HG03354 (cell line): ENCODE measurements around the gene GIPC2.
A peak's percentile ranks its signal among the peaks of the same experiment; 100 is the strongest.

Experiments used
- ATAC-seq: cut with Tn5 transposase; IDR thresholded peaks from one replicate; pipeline ENCODE4 v1.9.1; 2021; ENCODE audit warnings: mild to moderate bottlenecking; ENCODE audit not compliant: unreplicated experiment, poor library complexity, severe bottlenecking

GIPC2 gene

GRCh38 chr1:78126506-78126905 is 80.7 kb downstream of the GIPC2 start:
- no peak for ATAC-seq

- ATAC-seq, result no peak
These were observed 86.6 kb downstream of the GIPC2 start for GRCh38 chr1:78132174-78132947.

DNA sequence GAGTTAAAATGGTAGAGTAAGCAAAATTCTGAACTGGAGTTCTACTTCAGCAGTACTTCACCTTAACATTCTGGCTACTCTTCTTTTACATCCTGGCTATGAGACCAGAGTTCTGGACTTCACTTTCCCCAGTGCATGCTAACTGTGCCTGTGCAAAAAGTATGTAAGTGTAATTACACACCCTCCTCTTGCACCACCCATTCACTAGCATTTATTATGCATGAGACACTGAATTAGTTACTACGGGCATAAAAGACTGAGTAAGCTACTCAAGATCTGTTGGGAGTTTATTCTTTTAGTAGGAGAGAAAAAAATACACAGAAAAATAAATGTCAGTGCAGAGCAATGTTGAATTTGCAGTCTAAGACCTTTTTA is 87.2 kb downstream of the GIPC2 start:
- no peak for ATAC-seq

GRCh38 chr1:78136680-78137079 is 90.9 kb downstream of the GIPC2 start:
- no peak for ATAC-seq

DNA sequence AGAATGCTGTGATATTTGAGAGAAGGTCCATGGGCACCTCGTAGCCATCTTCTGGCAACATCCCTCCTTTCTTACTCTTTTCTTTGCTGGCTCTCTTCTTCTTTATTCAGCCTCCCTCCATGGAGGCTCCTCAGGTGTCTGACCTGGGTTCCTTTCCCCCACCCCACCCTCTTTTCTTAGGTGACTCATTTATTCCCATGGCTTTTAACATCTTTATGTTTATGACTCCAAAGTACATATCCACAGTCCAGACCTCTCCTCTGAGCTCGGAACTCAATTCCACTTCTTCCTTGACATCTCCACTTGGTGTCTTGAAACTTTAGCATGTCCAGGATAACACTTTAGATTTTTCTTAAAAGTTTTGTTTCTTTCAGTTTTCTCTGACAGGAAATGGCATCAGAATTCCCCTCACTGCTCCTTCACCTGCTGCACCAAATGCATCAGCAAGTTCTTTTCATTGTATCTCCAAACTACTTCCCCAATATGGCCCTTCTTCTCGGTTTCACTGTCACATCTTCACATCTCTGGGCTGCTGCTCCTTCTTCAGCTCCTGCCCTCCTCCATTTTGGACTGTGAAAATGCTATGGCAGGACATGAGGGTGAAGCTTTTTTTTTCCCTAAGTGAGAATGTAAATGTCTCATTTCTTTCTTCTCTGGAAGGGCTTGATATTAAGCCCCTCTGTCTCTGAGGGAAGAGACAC is 95.9 kb downstream of the GIPC2 start:
- no peak for ATAC-seq

DNA sequence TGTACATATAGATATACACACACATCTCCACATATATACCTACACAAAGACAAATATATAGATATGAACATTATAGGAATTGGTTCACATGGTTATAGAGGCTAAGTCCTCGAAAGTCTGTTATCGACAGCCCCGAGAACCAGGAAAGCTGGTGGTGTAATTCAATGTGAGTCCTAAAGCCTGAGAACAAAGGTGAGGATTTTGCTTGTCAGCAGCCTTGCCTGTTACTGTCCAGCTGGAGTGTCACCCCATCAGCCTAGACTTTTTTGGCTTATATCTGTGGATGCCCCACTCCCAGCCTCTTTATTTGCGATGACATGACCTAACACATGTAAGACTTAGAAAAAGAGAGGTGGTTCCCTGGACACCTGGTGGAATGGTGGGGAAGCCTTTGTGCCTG is 97.0 kb downstream of the GIPC2 start:
- ATAC-seq, result peak; percentile 14

GRCh38 chr1:78143152-78143551 is 97.4 kb downstream of the GIPC2 start:
- ATAC-seq, result peak; percentile 85

- ATAC-seq, result peak; percentile 15
These were observed 97.9 kb downstream of the GIPC2 start for GRCh38 chr1:78143673-78144072.

DNA sequence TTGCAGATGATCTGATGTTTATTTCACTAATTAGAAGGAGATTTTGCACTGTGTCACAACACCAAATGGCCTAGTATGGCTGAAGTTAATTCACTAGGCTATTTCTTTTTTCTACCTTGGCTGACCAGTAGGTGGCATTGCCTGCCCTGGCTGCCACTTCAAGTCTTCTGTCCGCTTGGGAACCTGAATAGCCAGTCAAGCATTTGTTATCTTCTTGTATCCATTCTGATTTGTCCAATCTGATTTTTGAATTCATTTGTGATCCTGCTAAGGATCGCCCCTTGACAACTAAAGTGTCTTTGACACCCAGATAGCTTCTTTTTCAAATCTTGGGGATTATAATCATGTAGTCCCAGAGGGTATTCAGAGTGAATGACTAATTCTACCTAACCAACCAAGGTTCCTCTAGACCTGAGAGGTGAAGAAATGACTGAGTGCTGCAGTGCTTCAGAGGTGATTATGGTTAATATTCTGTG is 99.4 kb downstream of the GIPC2 start:
- ATAC-seq, result peak; percentile 79

DNA sequence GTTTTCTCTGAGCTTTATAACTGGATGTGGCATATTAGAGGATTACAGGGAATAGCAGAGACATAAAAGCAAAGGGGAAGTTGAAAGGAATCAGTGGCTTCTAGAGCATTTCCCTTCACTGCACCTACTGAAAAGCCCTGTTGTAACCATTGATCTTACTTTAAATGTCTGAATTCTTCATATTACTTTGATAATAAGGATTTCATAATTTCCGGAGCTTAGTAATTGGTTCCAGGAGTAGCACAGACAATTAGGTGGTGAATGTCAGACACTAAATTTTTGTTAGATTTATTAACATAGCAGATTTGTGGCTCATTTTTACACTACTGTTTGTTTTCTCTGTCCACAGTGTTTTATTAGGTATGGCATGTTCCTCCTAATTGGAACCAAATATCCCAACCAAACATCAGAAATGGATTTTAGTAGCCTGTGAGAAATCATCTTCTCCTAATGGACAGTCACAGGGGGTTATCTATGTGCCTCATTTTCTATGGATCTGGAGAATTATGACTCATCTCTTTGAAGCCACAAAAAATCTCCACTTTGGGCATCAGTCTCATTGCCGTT is 100.5 kb downstream of the GIPC2 start:
- no peak for ATAC-seq

DNA sequence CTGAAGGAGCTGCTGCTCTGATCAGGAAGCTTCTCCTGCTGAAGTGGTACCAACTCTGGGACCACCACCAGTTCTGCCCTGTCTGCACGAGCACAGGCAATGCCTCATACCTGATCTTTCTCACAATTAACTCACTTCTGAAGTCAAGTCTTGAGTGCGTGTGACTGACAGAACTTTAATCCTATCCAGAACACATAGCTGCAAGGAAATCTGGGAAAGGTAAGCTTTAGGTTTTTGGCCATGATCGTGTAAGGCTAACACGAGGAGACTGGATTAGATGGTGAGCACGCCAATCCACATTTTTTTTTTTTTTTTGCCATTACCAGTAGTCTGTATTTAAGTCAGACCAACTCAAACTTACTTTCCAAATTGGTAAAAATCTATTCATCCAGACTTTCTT is 101.3 kb downstream of the GIPC2 start:
- ATAC-seq, result no peak

GRCh38 chr1:78153092-78153736 is 107.4 kb downstream of the GIPC2 start:
- no peak for ATAC-seq

GRCh38 chr1:78155121-78155520 is 109.4 kb downstream of the GIPC2 start:
- ATAC-seq, result no peak

DNA sequence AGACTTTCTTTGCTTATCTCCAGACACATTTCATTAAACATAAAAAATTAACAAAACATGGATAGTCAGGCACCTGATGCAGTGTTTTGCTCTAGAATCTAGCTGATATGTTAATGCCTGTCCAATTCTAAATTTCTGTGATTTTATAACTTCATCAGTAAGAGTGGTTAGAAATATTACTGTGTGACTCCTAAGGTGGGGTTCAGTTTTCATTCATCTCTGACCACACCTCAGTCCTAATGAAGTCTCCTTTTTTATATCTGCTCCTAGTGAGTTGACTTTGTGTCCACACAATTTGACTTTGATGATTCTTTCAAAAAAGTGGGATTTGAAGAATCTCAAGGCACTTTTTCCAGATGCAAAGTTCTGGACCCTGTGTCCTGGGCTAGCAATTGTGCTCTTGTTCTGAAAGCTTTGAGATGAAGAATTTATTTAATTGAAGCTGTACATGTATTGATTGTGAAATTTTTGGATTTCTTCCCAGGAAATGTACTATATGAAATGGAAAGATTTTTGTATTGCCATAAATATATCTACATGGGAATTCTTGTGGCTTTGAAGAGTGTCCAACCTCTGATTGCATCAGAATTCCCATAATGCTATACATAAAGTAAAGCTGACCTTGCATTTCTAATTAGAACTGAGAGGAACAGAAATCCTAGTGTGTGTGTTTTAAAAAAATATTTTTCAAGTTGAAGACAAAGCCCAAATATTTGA is 111.2 kb downstream of the GIPC2 start:
- ATAC-seq, result no peak

GRCh38 chr1:78165816-78166215 is 120.0 kb downstream of the GIPC2 start:
- no peak for ATAC-seq

DNA sequence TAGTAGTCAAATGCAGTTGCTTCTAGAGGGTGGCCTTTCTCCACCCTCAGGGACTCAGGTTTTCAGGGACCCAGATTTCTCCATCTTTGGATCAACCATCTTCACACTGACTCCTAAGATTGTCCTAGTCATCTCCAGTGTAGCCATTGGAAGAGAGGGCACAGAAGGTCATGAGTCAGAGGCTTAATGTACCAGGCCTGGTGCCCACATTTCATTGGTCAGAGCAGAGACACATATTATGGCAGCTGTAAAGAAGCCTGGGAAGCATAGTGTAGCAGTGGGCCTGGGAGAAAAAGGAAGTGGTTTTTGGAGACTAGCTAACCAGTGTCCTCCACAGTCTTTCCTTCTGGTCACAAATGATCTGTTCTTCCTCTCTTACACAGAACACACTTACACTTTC is 122.5 kb downstream of the GIPC2 start:
- ATAC-seq, result no peak

DNA sequence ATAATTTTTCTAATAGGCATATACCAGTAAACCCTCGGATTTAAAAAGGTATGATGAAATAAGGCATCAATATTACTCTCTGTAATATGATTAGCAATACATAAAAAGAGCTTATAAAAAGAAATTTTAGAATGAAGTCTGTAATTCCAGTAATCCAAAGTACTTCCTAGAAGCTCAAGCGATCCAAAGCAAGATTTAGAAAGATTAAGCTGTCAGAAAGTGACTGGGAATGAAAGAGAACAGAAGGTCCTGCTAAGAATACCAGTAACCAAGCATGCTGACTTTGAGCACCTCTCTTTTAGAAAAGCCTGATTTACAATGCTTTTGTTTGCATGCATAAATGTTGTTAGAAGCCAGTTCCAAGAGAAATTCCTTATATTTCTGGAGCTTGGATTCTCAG is 125.1 kb downstream of the GIPC2 start:
- ATAC-seq, result no peak

- no peak for ATAC-seq
These were observed 126.2 kb downstream of the GIPC2 start for GRCh38 chr1:78171736-78172590.

- ATAC-seq, result no peak
These were observed 130.7 kb downstream of the GIPC2 start for GRCh38 chr1:78176448-78176847.
